Activated CD4-positive, alpha-beta T cell treated with anti-CD3 and anti-CD28 coated beads, Interleukin-2, amount 50 U/mL, for 16 hours (primary cell): ENCODE measurements around the gene RRP15.

Experiments used
- DNase-seq: peaks from one replicate; pipeline ENCODE4 v3.0.0-alpha.2; 2020

RRP15 gene, protein sequence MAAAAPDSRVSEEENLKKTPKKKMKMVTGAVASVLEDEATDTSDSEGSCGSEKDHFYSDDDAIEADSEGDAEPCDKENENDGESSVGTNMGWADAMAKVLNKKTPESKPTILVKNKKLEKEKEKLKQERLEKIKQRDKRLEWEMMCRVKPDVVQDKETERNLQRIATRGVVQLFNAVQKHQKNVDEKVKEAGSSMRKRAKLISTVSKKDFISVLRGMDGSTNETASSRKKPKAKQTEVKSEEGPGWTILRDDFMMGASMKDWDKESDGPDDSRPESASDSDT

GRCh38 chr1:218284917-218285635, at the start of gene RRP15:
RRP15 (plus strand) TSS chr1:218285293; CDS start chr1:218285317, 24 bp downstream.
- DNase-seq = peak; percentile 90

GRCh38 chr1:218242171-218242570, 42.9 kb upstream of the RRP15 start:
- no peak for DNase-seq

DNA sequence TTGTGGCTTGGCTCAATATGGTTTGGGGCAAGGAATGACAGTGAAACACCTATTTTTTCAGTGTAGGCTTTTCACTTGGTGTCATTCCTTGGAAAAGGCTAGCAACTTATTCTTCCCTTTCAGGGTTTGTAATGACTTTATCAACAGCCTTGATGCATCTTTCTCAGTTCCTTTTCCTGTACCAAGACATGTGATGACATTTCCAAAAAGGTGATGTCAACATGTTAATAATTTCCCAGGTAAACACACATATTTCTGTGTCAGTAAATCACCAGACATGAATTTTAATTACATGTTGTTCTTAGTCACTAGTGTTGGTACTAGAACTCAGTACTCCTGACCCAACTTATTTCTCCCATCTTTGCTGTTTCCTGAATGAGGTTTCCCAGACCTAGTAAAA, 37.8 kb upstream of the RRP15 start:
- DNase-seq = no peak

DNA sequence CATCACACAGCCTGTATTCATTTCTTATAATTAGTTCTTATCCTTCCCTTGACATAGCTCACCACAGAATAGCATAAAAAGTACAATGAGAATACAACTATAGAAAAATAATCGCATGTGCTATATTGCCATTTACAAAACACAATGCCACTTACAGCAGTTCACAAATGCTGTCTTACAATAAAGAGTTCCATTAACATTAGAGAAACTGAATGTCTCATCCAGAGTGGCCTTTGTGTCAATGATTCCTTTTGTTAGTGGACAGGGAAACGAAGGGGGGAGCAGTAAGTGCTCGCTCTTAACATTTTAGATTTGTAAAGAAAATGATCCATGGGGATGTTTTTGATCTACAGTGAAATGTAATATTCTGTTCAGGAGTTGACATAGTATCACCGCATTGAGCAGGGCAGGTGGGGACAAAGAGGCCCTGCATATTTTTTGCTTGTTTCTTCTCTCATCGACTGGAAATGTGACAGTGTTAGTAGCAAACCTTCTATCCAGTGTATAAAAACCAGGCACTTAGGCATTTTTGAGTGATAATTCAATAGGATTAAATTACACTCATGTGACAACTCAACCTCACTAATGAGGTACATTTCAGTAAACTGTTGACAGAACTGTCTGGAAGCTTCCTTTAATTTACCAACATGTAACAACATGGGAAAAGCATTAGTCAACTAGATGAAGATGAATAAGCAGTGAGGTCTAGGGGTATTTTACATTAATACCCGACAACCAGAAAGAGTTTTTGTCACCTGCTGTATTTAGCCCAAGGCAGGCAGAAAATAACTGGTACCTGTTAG, 35.6 kb upstream of the RRP15 start:
- no peak for DNase-seq

DNA sequence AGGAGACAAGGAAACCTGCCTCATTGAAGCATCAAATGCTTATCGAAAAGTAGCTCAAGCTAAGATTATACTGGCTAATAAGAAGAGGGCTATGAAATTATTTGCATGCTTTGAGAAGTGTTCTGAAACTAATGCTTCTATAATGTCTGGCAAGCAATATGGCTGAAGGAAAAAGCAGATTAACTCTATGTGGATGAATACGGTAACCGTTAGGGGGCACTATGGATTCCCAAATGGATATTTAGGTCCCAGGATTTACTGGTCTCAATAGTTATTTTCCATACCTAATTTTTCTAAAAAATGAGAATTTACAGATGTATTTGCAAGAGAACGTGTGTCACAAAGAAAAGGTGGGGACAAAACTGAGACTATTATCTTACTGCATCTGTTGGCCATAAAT, 34.6 kb upstream of the RRP15 start:
- DNase-seq = no peak

DNA sequence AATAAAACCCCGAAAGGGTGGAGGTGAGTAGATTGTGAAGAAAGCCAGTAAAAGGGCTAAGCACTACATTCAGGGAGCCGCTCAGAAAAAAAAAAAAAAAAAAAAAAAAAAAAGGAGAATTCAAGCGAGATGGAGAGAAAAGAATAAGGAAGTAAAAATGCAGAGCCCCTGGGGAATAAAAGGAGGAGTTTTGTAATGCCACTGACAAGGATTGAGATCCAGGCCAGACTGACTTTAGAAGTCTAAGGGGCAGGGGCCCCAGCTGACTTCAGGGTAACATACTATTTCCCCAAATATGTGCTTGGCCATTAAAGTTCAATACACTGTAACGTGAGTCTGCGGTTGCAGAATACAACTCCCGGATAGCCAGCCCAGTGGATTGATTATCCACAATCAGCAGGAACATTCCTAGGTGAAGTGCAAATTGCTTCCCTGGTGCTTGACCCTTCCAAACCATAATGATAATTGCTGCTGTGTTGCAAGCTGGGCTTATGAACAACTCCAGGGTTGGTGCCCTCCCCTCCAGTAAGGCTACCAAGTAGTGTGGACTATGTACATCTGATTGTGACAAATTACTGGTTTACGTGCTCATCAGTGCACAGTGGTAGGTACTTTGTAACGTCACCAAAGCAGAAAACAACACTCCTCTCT, 30.7 kb upstream of the RRP15 start:
- DNase-seq = no peak

DNA sequence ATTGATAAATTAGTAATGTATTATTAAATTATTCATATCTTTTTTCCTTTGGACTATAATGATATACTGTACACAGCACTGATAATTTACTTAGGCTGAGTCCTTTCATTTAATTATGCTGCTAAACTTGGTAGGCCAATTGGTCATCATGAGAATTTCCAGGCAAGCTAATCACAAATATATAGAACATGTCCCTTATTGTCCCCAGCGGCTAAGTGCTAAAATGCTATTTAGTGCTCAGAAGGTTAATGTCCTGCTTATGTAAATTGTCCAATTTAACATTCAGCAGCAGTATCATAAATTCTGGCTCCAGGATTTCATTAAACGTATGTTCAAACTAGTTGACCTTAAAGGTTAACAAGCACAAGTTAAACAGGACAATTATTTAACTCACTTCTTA, 30.0 kb upstream of the RRP15 start:
- DNase-seq = no peak

DNA sequence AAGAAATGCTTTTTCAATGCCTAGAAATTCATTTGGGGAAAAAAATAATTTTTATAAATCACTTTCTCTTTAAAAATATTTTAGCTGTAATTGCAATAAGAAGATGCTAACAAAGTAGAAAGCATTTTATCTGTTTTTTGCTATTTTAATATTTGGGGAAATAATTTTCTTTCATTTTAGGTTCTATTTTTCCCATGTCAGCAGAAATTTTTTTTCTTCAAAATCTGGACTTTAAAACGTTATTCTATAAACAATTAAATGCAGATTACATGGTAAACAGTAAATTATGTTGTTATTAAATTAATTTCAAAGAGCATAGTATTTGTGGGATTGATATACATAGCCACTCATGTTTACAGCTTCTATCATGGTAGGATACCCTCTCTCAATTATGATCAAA, 27.7 kb upstream of the RRP15 start:
- no peak for DNase-seq

DNA sequence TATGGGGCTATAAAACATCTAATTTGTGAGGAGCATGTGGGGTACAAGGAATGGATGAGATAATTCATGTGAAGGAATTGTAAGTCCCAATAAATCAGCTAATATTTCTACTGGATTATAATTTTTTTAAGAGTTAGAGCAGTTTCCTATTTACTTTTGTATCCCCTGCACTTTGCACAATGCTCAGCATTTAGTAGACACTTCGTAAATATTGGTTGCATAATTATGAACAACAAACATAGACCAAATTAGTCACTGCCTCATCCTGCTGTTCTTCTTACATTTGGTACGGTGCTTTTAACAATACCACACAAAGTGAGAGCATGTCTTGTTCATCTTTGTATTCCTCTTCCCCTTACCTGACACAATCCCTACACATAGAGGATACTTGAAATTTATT, 27.1 kb upstream of the RRP15 start:
- DNase-seq = no peak

GRCh38 chr1:218259339-218259738, 25.8 kb upstream of the RRP15 start:
- DNase-seq = no peak

GRCh38 chr1:218259800-218260199, 25.3 kb upstream of the RRP15 start:
- DNase-seq = peak; percentile 14

DNA sequence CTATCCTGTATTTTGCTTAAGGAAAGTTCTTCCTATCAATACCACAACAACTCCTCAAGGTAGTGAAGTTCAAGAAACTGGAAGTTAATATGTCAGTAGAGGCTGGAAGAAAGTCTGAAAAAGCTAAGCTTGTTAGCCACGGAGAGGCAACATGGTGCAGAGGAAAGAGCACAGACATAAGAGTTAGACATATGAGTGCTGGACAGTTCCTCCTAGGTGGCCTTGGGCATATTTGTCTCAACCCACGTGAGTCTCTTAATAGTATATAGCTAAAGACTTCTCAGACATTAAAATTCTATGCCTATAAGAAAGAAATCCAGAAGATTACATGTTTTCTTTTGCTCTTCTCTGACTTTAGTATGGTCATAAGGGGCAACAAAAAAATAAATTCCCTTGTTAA, 22.8 kb upstream of the RRP15 start:
- DNase-seq = no peak

DNA sequence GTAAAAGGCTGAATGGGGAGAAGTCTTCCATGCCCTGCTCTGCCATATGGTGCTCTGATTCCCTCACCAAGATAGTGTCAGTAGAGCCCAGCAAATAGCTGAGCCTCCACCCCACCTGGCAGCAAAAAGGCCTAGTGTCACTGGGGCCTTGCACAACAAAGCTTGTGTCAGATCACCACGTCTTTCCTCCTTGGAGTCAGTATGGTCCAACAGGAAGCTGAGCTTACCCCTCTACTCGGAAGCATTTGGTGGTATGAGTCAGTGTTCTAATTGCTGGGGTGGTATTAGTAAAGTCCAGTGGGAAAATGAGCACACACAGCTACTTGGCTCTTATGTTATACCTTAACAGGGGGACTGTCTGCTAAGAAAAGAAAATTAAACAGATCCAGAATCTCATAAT, 18.7 kb upstream of the RRP15 start:
- DNase-seq = no peak

DNA sequence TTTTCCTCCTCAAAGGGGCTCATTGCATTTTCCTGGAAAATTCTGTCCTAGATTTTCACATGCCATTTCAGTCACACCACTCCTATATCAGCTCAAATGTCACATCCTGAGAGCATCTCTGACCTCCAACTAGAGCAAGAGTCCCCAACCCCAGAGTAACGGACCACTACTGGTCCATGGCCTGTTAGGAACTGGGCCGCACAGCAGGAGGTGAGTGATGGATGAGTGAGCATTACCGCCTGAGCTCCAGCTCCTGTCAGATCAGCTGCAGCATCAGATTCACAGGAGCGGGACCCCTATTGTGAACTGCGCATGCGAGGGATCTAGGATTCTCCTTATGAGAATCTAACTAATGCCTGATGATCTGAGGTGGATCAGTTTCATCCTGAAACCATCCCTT, 12.7 kb upstream of the RRP15 start:
- DNase-seq = no peak

DNA sequence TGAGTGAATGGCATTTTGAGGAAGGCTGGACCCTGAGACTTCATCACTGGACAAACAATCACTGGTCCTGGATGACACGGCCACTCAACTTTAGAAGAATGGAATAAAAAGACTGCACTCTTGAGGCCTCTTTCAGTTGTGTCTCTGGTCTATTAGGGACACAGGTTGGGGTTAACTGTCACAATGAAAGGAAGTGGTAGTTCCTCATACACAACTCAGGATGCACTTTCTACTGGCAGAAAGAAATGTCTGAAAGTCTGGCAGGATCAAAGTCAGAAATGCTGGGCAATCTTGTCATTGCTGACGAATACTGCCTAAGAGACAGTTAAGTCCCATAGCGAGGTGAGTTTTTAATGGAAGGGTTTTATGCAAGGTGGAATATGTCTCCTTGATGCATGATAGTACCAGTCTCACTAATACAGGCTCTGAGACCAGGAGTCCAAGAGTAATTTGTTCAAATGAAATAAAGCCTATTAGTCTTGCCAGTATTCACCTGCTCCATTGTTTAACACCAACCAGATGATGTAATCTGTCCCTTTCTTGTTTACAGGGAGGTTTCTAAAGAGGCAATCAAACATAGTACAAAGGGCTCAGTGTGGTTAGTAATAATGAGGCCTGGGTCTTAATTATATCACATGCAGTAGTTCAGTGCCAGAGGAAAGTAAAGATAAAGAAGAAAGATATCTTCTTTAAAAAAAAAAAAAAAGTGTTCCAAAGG, 11.2 kb upstream of the RRP15 start:
- no peak for DNase-seq

DNA sequence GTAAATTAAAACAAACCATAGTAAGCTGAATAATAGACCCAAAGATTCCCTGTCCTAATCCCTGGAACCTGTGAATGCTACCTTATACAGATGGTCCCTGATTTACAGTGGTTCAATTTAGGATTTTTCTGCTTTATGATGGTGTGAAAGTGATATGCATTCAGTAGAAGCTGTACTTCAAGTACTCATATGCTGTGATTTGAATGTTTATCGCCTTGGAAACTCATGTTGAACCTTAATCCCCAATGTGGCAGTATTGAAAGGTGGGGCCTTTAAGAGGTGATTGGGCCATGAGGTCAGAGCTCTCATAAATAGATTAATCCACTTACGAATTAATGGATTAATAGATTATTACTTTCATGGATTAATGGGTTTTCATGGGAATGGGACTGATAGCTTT, 10.6 kb upstream of the RRP15 start:
- DNase-seq = no peak

DNA sequence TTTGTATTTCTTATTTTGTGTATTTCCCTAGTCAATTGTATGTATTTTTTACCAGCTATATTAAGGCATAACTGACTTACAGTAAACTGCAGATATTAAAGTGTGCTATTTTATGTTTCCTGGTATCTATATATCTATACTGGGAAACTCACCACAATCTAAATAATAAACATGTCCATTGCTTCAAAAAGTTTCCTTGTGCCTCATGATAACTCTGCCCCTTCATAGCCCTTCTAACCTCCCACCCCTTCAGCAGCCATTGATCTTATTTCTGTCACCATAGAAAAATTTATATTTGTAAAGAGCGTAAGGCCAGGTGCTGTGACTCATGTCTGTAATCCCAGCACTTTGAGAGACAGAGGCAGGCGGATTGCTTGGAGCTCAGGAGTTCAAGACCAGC, 9.3 kb upstream of the RRP15 start:
- DNase-seq = no peak

- DNase-seq = no peak
These were observed 3.8 kb upstream of the RRP15 start for GRCh38 chr1:218281285-218281684.

- no peak for DNase-seq
These were observed 646 bp upstream of the RRP15 start for GRCh38 chr1:218284377-218284916.

DNA sequence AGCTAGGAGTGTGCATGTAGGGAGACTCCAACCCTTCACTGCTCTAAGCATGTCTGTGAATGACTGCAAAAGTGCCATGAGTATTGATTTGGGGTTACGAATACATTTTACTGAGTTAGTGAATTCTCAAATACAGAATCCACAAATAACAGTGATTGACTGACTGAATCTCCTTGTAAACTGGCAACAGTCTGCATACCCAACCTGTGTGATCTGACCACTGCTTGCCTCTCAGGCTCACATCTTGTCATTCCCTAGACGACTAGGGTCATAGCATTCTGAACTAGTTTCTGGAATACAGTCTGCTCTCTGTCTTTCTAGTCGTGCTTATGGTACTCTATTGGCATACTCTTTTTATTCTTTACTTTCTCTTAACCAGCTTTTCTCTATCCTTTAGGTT, 7.4 kb downstream of the RRP15 start:
- DNase-seq = no peak

DNA sequence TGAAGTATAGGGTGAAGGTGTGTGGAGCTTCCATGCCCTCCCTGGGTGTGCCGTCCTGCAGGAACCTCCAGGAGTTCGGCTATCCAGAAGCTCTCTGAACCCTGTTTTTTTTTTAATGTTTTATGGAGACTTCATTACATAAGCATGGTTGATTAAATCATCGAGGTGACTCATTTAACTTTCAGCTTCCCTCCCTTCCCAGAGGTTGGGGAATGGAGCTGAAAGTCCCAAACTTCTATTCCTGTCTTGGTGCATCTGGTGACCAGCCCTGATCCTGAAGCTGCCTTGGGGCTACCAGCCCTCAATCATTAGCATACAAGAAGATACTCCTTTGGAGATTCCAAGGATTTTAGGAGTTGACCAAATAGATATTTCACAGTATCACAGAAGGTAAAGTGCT, 9.5 kb downstream of the RRP15 start:
- DNase-seq = no peak

DNA sequence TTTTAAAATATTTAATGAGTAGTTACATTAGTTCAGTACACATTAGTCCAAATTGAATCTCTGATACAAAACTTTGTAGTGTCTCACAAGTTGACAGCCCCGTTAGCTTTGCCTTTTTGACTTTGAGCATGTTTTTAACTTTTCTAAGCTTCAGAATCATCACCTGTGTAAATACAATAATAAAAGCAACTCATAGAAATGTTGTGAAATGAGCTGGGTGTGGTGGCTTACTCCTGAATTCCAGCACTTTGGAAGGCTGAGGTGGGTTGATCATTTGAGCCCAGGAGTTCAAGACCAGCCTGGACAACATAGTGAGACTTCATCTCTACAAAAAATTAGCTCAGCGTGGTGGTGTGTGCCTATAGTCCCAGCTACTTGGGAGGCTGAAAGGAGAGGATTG, 11.1 kb downstream of the RRP15 start:
- DNase-seq = no peak

- DNase-seq = no peak
These were observed 12.4 kb downstream of the RRP15 start for GRCh38 chr1:218297461-218297860.
